Tibial nerve (tissue), 4 donors: ENCODE results near the gene PRPSAP2.

Source experiments
- EP300 ChIP-seq, 2 donors: sonication (generic); formaldehyde crosslinking; IDR thresholded peaks; one replicate each; pipeline ENCODE4 v1.6.1; 2017; ENCODE audit warnings: antibody characterized with exemption in 2 of 2, mild to moderate bottlenecking in 1 of 2
- POLR2A ChIP-seq, 2 donors: fragments of 450-650 bp; IDR thresholded peaks; one replicate each; pipeline ENCODE4 v1.6.1; 2017; ENCODE audit warnings: antibody characterized with exemption in 2 of 2, mild to moderate bottlenecking in 2 of 2, moderate library complexity in 2 of 2
- TF ChIP-seq, protein P1 (sequence below), 5 experiments: fragments of 200-600 bp in 3 of 5; fragments of 450-650 bp in 2 of 5; sonication (generic) in 3 of 5; IDR thresholded peaks; one replicate each; pipeline ENCODE4 v1.5.1; 2016 to 2019; ENCODE audit warnings: antibody characterized with exemption in 5 of 5, mild to moderate bottlenecking in 3 of 5, moderate library complexity in 2 of 5

DNA sequence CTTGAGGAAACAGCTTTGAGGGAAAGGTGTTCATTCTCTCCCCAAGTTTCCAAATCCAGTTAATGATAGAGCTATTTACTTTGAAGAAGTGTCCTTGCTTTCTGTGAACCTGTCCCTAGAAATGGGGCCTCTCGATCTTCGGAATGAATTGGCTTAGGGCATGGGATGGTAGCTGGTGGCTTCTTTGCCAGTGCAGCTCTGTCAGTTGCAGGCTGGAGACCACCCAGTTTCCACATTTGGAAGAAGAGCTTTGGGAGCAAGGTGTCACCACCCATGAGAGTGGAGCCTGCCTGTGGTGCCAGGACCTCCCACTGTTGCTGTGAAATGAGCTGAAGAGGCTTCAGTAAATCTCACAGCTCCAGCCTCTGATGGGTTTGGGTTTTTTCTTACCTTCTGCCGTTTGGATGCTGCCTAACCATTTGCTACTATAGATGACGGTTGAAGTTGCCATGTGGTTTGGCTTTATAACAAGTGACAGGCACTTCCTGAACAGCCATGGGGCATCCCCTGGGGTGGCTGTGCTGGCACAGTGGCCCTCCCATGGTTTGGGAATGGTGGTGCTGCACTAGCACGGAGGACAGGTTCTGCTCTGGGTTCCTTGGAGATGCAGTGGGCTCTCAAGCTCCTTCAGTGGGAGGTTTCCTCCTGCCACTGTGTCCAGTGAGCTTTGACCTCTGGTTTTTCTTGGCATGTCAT is 74.6 kb downstream of the PRPSAP2 start:
- TF ChIP-seq EP300 (IDR thresholded peaks at IDR 0.05) (no peak), POLR2A (IDR thresholded peaks at IDR 0.05) (no peak)
- TF ChIP-seq, protein P1, sequence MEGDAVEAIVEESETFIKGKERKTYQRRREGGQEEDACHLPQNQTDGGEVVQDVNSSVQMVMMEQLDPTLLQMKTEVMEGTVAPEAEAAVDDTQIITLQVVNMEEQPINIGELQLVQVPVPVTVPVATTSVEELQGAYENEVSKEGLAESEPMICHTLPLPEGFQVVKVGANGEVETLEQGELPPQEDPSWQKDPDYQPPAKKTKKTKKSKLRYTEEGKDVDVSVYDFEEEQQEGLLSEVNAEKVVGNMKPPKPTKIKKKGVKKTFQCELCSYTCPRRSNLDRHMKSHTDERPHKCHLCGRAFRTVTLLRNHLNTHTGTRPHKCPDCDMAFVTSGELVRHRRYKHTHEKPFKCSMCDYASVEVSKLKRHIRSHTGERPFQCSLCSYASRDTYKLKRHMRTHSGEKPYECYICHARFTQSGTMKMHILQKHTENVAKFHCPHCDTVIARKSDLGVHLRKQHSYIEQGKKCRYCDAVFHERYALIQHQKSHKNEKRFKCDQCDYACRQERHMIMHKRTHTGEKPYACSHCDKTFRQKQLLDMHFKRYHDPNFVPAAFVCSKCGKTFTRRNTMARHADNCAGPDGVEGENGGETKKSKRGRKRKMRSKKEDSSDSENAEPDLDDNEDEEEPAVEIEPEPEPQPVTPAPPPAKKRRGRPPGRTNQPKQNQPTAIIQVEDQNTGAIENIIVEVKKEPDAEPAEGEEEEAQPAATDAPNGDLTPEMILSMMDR (IDR thresholded peaks at IDR 0.05), result no peak
